Caco-2 (cell line): ENCODE results near the gene NUMB. TPM values are rescaled to one million over a fixed set of nuclear protein-coding genes. Genes with fewer than 3 reads are reported as not detected.

Experiments used
- BruUV-seq: library from RNA; stranded (reverse); fragments of 400-500 nt; replicated peaks from 2 replicates; lab custom pipeline; 2021; lab: Mats Ljungman, UMichigan
- CTCF ChIA-PET: fragments of 300-600 bp; sonication (Branson Sonifier 250); formaldehyde crosslinking; loops from one replicate; lab custom pipeline; 2022; ENCODE audit warnings: antibody characterized with exemption; lab: Charles Lee
- POLR2A ChIA-PET: fragments of 300-600 bp; sonication (Branson Sonifier 250); formaldehyde crosslinking; loops from one replicate; lab custom pipeline; 2022; ENCODE audit warnings: antibody characterized with exemption; lab: Charles Lee
- DNase-seq, 2 experiments: peaks; one replicate each; pipeline versions ENCODE4 v3.0.0 to v3.0.0-alpha.2; 2020 to 2022
- H3K27me3 ChIP-seq: replicated peaks from 2 replicates; pipeline ENCODE4 v1.6.0; 2011; ENCODE audit warnings: low read length; ENCODE audit not compliant: control insufficient read depth, insufficient read depth
- H3K36me3 ChIP-seq: 2 replicates; pipeline ENCODE4 v1.5.1; 2011; ENCODE audit warnings: low read length; ENCODE audit not compliant: control insufficient read depth, insufficient read depth
- H3K4me1 ChIP-seq: fragments of 250-450 bp; sonication (Bioruptor Pico); 2 replicates; pipeline ENCODE4 v1.5.1; 2020; ENCODE audit warnings: mild to moderate bottlenecking
- H3K4me3 ChIP-seq: 2 replicates; pipeline ENCODE4 v1.5.1; 2011; ENCODE audit warnings: low read depth, mild to moderate bottlenecking, control low read depth, low read length
- H3K9me3 ChIP-seq: fragments of 250-450 bp; sonication (Bioruptor Pico); 2 replicates; pipeline ENCODE4 v1.5.1; 2020; ENCODE audit warnings: mild to moderate bottlenecking, moderate library complexity
- H3K27ac Mint-ChIP-seq: one replicate; pipeline ENCODE4 v1.8.0; 2022; ENCODE audit warnings: mixed read lengths; ENCODE audit not compliant: unreplicated experiment
- H3K27me3 Mint-ChIP-seq: one replicate; pipeline ENCODE4 v1.8.0; 2022; ENCODE audit warnings: mixed read lengths; ENCODE audit not compliant: insufficient read depth, unreplicated experiment
- H3K36me3 Mint-ChIP-seq: one replicate; pipeline ENCODE4 v1.8.0; 2022; ENCODE audit warnings: mild to moderate bottlenecking, mixed read lengths; ENCODE audit not compliant: insufficient read depth, unreplicated experiment
- H3K4me1 Mint-ChIP-seq: one replicate; pipeline ENCODE4 v1.8.0; 2022; ENCODE audit warnings: low read depth, mixed read lengths; ENCODE audit not compliant: unreplicated experiment
- H3K4me3 Mint-ChIP-seq: one replicate; pipeline ENCODE4 v1.8.0; 2022; ENCODE audit warnings: mild to moderate bottlenecking, moderate library complexity, mixed read lengths; ENCODE audit not compliant: unreplicated experiment
- H3K9me3 Mint-ChIP-seq: one replicate; pipeline ENCODE4 v1.8.0; 2022; ENCODE audit warnings: mixed read lengths; ENCODE audit not compliant: unreplicated experiment
- intact Hi-C: fragments of 100-400 bp; cut with micrococcal nuclease; formaldehyde crosslinking; loops from one replicate; pipeline ENCODE4 v1.10.0; 2022; ENCODE audit not compliant: unreplicated experiment
- total RNA-seq: library from RNA; stranded (reverse); gene quantifications from 2 replicates; pipeline ENCODE4 v1.2.3, GENCODE V29; 2022
- TF ChIP-seq, protein P1 (sequence below), 2 experiments: fragments of 200-600 bp in 1 of 2; IDR thresholded peaks; 1 replicate in 1 of 2; 2 replicates in 1 of 2; pipeline versions ENCODE4 v1.5.1 to v1.8.0; 2011 to 2022; ENCODE audit warnings: antibody characterized with exemption in 1 of 2, control low read depth in 1 of 2, inconsistent platforms in 1 of 2, low read depth in 1 of 2, low read length in 1 of 2, mild to moderate bottlenecking in 1 of 2, moderate library complexity in 1 of 2; ENCODE audit not compliant: insufficient read depth in 1 of 2, severe bottlenecking in 1 of 2, unreplicated experiment in 1 of 2

The NUMB gene
- total RNA-seq, 1 experiment from 2014 or later, result 67.6 TPM

DNA sequence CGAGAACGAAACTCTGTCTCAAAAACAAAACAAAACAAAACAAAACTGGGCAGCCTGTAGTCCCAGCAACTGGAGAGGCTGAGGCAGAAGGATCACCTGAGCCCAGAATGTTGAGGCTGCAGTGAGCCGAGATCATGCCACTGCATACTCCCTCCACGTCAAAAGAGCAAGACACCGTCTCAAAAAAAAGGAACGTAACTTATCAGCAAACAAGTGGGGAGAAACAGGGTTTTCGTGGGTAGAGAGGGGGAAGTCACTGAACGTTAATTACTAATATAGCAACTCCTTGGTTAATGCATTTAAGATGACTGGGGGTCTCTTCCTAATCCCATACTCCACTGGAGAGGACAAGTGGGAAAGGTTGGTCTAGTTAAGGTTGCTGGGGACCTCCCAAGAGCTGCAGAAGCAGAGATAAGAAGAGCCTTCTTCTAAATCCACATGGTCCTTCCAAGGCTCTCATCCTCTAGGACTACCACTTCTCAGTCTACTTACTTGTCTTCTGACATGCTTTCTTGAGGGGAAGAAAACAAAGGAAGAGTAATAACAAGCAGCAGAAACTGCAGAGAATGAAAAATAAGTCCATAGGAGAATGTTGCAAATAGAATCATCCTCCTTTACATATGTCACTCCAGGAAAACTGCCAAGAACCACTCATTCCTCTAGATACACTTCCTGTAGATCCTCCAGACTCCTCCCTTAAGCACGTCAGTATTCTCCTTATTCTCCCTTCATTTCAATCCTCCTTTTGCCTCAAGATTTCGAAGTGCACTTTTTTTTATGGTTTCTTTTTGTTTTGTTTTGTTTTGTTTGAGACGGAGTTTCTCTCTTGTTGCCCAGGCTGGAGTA, 5.8 kb downstream of the NUMB start:
- H3K36me3 Mint-ChIP-seq, result peaks cover 5% of the 10 kb centered on the region
- Histone ChIP-seq H3K36me3 (no peaks in the 10 kb centered on the region), H3K4me3 (no peak overlapping the region), H3K9me3 (no peaks in the 10 kb centered on the region), H3K27me3 (no peaks in the 10 kb centered on the region), H3K4me1 (0 out of 2 replicates have a peak, but pooled peaks cover 8% of the 10 kb centered on the region)
- no peak overlapping the region for H3K4me3 Mint-ChIP-seq
- DNase-seq, result no peak
- ChIA-PET CTCF (no interaction called here), POLR2A (interaction anchor here (0.7 kb wide), 1 partner anchor 115 kb away, joined by 3 read pairs; no protein-coding TSS in a partner anchor)
- no TSS peak for BruUV-seq
- intact Hi-C loops, result loop anchor here (10.0 kb wide), 1 partner anchor 128 kb away; no protein-coding TSS in a partner anchor
- H3K27me3 Mint-ChIP-seq, result no peaks in the 10 kb centered on the region
- H3K9me3 Mint-ChIP-seq, result no peaks in the 10 kb centered on the region
- peaks cover 9% of the 10 kb centered on the region for H3K4me1 Mint-ChIP-seq
- no peak overlapping the region for H3K27ac Mint-ChIP-seq
- TF ChIP-seq, protein P1, sequence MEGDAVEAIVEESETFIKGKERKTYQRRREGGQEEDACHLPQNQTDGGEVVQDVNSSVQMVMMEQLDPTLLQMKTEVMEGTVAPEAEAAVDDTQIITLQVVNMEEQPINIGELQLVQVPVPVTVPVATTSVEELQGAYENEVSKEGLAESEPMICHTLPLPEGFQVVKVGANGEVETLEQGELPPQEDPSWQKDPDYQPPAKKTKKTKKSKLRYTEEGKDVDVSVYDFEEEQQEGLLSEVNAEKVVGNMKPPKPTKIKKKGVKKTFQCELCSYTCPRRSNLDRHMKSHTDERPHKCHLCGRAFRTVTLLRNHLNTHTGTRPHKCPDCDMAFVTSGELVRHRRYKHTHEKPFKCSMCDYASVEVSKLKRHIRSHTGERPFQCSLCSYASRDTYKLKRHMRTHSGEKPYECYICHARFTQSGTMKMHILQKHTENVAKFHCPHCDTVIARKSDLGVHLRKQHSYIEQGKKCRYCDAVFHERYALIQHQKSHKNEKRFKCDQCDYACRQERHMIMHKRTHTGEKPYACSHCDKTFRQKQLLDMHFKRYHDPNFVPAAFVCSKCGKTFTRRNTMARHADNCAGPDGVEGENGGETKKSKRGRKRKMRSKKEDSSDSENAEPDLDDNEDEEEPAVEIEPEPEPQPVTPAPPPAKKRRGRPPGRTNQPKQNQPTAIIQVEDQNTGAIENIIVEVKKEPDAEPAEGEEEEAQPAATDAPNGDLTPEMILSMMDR (IDR thresholded peaks at IDR 0.05; ENCODE audit: insufficient read depth in 1 of 2, low read depth in 1 of 2, low read length in 1 of 2, severe bottlenecking in 1 of 2, unreplicated experiment in 1 of 2), result no peak

DNA sequence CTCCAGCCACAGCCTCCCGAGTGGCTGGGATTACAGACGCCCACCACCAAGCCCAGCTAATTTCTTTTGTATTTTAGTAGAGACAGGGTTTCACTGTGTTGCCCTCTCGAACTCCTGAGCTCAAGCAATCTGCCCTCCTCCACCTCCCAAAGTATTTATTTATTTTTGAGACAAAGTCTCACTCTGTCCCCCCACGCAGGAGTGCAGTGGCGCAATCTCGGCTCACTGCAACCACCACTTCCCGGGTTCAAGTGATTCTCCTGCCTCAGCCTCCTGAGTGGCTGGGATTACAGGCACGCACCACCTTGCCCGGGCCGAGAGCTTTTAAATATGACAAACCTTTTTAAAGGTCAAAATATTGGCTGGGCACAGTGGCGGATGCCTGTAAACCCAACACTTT, 14.6 kb downstream of the NUMB start:
- POLR2A ChIA-PET, result no interaction called here
- H3K4me1 Mint-ChIP-seq, result no peaks in the 10 kb centered on the region
- no peak for DNase-seq
- no peak overlapping the region for H3K27ac Mint-ChIP-seq
- Histone ChIP-seq H3K9me3 (no peaks in the 10 kb centered on the region), H3K27me3 (no peaks in the 10 kb centered on the region), H3K36me3 (no peaks in the 10 kb centered on the region), H3K4me3 (no peak overlapping the region), H3K4me1 (peaks cover 3% of the 10 kb centered on the region; the same call in 1 of the 2 replicates)
- H3K9me3 Mint-ChIP-seq, result no peaks in the 10 kb centered on the region
- no peak overlapping the region for H3K4me3 Mint-ChIP-seq
- no peaks in the 10 kb centered on the region for H3K27me3 Mint-ChIP-seq
- no peaks in the 10 kb centered on the region for H3K36me3 Mint-ChIP-seq
- intact Hi-C loops, result no loop called here
- TF ChIP-seq, protein P1 (IDR thresholded peaks at IDR 0.05; ENCODE audit: insufficient read depth in 1 of 2, low read depth in 1 of 2, low read length in 1 of 2, severe bottlenecking in 1 of 2, unreplicated experiment in 1 of 2), result no peak
- CTCF ChIA-PET, result interaction anchor here (0.7 kb wide), 1 partner anchor 148 kb away, joined by 3 read pairs; no protein-coding TSS in a partner anchor
- BruUV-seq, result no TSS peak

DNA sequence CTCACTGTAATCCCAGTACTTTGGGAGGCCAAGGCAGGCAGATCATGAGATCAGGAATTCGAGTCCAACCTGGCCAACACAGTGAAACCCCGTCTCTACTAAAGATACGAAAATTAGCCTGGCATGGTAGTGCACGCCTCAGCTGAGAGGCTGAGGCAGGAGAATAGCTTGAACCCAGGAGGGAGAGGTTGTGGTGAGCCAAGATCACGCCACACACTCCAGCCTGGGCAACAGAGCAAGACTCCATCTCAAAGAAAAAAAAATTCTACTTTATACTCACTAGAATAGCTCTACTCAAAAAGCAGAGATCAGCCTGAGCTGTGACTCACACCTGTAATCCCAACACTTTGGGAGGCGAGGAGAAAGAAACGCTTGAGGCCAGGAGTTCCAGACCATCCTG, 17.1 kb downstream of the NUMB start:
- no TSS peak for BruUV-seq
- CTCF ChIA-PET, result no interaction called here

More for the DNA sequence above, 17.1 kb downstream of the NUMB start:
- no peaks in the 10 kb centered on the region for H3K36me3 ChIP-seq
- Mint-ChIP-seq H3K9me3 (no peaks in the 10 kb centered on the region), H3K27me3 (no peaks in the 10 kb centered on the region), H3K4me3 (no peak overlapping the region), H3K4me1 (no peaks in the 10 kb centered on the region), H3K27ac (no peak overlapping the region), H3K36me3 (no peaks in the 10 kb centered on the region)
- POLR2A ChIA-PET, result interaction anchor here (0.7 kb wide), 1 partner anchor 311 kb away, joined by 4 read pairs; no protein-coding TSS in a partner anchor
- DNase-seq, result no peak
- H3K4me3 ChIP-seq, result no peak overlapping the region
- H3K27me3 ChIP-seq, result no peaks in the 10 kb centered on the region
- TF ChIP-seq, protein P1 (IDR thresholded peaks at IDR 0.05; ENCODE audit: insufficient read depth in 1 of 2, low read depth in 1 of 2, low read length in 1 of 2, severe bottlenecking in 1 of 2, unreplicated experiment in 1 of 2), result no peak
- H3K9me3 ChIP-seq, result no peaks in the 10 kb centered on the region
- intact Hi-C loops, result no loop called here
- H3K4me1 ChIP-seq, result peaks cover 3% of the 10 kb centered on the region; the same call in 1 of the 2 replicates
